Right atrium auricular region (tissue), 2 donors: ENCODE results near the gene EPN2. TPM values are rescaled to one million over a fixed set of nuclear protein-coding genes. Genes with fewer than 3 reads are reported as not detected.

Experiments
- DNase-seq: peaks from one replicate; pipeline ENCODE4 v3.0.0-alpha.2; 2019; ENCODE audit warnings: low spot score
- H3K27ac ChIP-seq, 2 donors: fragments of 200-600 bp; sonication (generic); 1 replicate in 1 of 2; 2 replicates in 1 of 2; pipeline ENCODE4 v1.5.1; 2016 to 2019
- H3K27me3 ChIP-seq, 2 donors: fragments of 200-600 bp; sonication (generic); one replicate each; pipeline versions ENCODE4 v1.5.1 to v1.6.0; 2017 to 2019
- H3K36me3 ChIP-seq: fragments of 200-600 bp; sonication (generic); one replicate; pipeline ENCODE4 v1.5.1; 2016
- H3K4me1 ChIP-seq, 2 donors: fragments of 200-600 bp; sonication (generic); one replicate each; pipeline versions ENCODE4 v1.5.1 to v1.6.0; 2017 to 2019
- H3K4me3 ChIP-seq, 2 donors: fragments of 200-600 bp; sonication (generic); 1 replicate in 1 of 2; 2 replicates in 1 of 2; pipeline ENCODE4 v1.5.1; 2017 to 2019; ENCODE audit warnings: mild to moderate bottlenecking in 1 of 2, moderate library complexity in 1 of 2
- H3K9me3 ChIP-seq, 2 donors: fragments of 200-600 bp; sonication (generic); one replicate each; pipeline ENCODE4 v1.5.1; 2019
- CTCF ChIP-seq, 2 donors: fragments of 200-600 bp; sonication (generic); IDR thresholded peaks; one replicate each; pipeline ENCODE4 v1.5.1; 2019; ENCODE audit warnings: antibody characterized with exemption in 2 of 2
- total RNA-seq, 2 donors: library from RNA; depleted of rRNA; stranded (reverse); fragments of >200 nt; gene quantifications; one replicate each; pipeline ENCODE4 v1.1.0, GENCODE V29; 2016

Gene EPN2
- total RNA-seq, 2 donors from 2014 or later: 68.0 to 73.1 TPM

GRCh38 chr17:19288453-19288852, 51.3 kb downstream of the EPN2 start:
- no peak for DNase-seq
- Histone ChIP-seq H3K9me3 (no peaks in the 10 kb centered on the region), H3K36me3 (peaks cover 11% of the 10 kb centered on the region), H3K4me3 (no peak overlapping the region), H3K27me3 (no peaks in the 10 kb centered on the region), H3K27ac (peak overlapping the region in 1 of 2 donors; percentile 9), H3K4me1 (peaks cover 0 to 82% of the 10 kb centered on the region in 2 donors)
- no peak for TF ChIP-seq CTCF (IDR thresholded peaks at IDR 0.05)

GRCh38 chr17:19290066-19290705, 53.0 kb downstream of the EPN2 start:
- H3K27ac ChIP-seq: peak overlapping the region; percentile 13 to 21
- peaks cover 0 to 70% of the 10 kb centered on the region in 2 donors for H3K4me1 ChIP-seq
- TF ChIP-seq CTCF (IDR thresholded peaks at IDR 0.05): no peak
- H3K4me3 ChIP-seq: no peak overlapping the region
- no peak for DNase-seq
- H3K36me3 ChIP-seq: peaks cover 6% of the 10 kb centered on the region
- H3K27me3 ChIP-seq: no peaks in the 10 kb centered on the region
- no peaks in the 10 kb centered on the region for H3K9me3 ChIP-seq

- no peak overlapping the region for H3K4me3 ChIP-seq
- no peak for TF ChIP-seq CTCF (IDR thresholded peaks at IDR 0.05)
- no peaks in the 10 kb centered on the region for H3K27me3 ChIP-seq
- DNase-seq: no peak
- H3K36me3 ChIP-seq: peaks cover 6% of the 10 kb centered on the region
- peaks cover 0 to 70% of the 10 kb centered on the region in 2 donors for H3K4me1 ChIP-seq
- no peaks in the 10 kb centered on the region for H3K9me3 ChIP-seq
- H3K27ac ChIP-seq: no peak overlapping the region
Measured at GRCh38 chr17:19291646-19292376, 54.6 kb downstream of the EPN2 start.

- H3K27ac ChIP-seq: no peak overlapping the region
Measured at GRCh38 chr17:19292377-19292711, 55.2 kb downstream of the EPN2 start.

GRCh38 chr17:19294443-19294842, 57.3 kb downstream of the EPN2 start:
- Histone ChIP-seq H3K4me3 (no peak overlapping the region), H3K4me1 (peaks cover 0 to 76% of the 10 kb centered on the region in 2 donors), H3K27me3 (no peaks in the 10 kb centered on the region), H3K36me3 (no peaks in the 10 kb centered on the region), H3K27ac (no peak overlapping the region), H3K9me3 (no peaks in the 10 kb centered on the region)
- no peak for DNase-seq
- TF ChIP-seq CTCF (IDR thresholded peaks at IDR 0.05): no peak

More at GRCh38 chr17:19292377-19292711, 55.2 kb downstream of the EPN2 start:
- peaks cover 6% of the 10 kb centered on the region for H3K36me3 ChIP-seq
- DNase-seq: no peak
- H3K9me3 ChIP-seq: no peaks in the 10 kb centered on the region
- no peak for TF ChIP-seq CTCF (IDR thresholded peaks at IDR 0.05)
- no peak overlapping the region for H3K4me3 ChIP-seq
- H3K27me3 ChIP-seq: no peaks in the 10 kb centered on the region
- H3K4me1 ChIP-seq: peaks cover 0 to 70% of the 10 kb centered on the region in 2 donors
